Large intestine (tissue), 3 donors: ENCODE results near the gene SLC4A11. TPM values are rescaled to one million over a fixed set of nuclear protein-coding genes. Genes with fewer than 3 reads are reported as not detected.
A peak's percentile ranks its signal among the peaks of the same experiment; 100 is the strongest.

Source experiments
- DNase-seq, 2 donors: peaks; one replicate each; pipeline versions ENCODE4 v3.0.0 to v3.0.0-alpha.2; 2013
- H3K27ac ChIP-seq: one replicate; pipeline ENCODE4 v1.5.1; 2013; ENCODE audit warnings: low read length
- H3K27me3 ChIP-seq: 2 replicates; pipeline ENCODE4 v1.6.1; 2013; ENCODE audit warnings: low read length; ENCODE audit not compliant: control insufficient read depth, insufficient read depth
- H3K36me3 ChIP-seq: 2 replicates; pipeline ENCODE4 v1.6.1; 2013; ENCODE audit warnings: low read length; ENCODE audit not compliant: control insufficient read depth, insufficient read depth
- H3K4me1 ChIP-seq: one replicate; pipeline ENCODE4 v1.6.1; 2013; ENCODE audit warnings: low read length; ENCODE audit not compliant: control insufficient read depth, insufficient read depth
- H3K4me3 ChIP-seq: one replicate; pipeline ENCODE4 v1.5.1; 2013; ENCODE audit warnings: low read length
- H3K9me3 ChIP-seq: one replicate; pipeline ENCODE4 v1.6.1; 2013; ENCODE audit warnings: mild to moderate bottlenecking, low read depth, low read length, moderate library complexity; ENCODE audit not compliant: control insufficient read depth
- WGBS: methylation state at CpG from one replicate; pipeline ENCODE4 v1.1.5; 2013; ENCODE audit warnings: low lambda C conversion rate; ENCODE audit not compliant: insufficient coverage; 5-methylcytosine and 5-hydroxymethylcytosine counted together
- polyA plus RNA-seq: library from polyadenylated mRNA; unstranded; fragments of 120-200 nt; gene quantifications from one replicate; pipeline ENCODE4 v1.2.1, GENCODE V29; 2013

The SLC4A11 gene
- polyA plus RNA-seq, 1 donor = 0.36 TPM

DNA sequence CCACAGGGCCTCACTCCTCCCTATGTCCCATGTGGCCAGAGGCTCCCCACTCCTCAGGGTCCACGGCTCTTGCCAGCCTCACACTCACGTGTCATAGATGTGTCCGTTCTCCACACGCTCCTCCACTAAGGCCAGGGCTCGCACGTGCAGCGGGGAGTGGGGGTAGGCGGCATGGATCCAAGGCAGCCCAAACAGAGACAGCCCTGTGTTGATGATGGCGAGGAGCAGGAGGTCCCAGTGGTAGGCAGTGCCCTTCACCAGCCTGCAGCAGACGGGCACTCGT is 10.3 kb downstream of the SLC4A11 start:
- Histone ChIP-seq H3K36me3 (no peaks in the 10 kb centered on the region), H3K4me1 (no peaks in the 10 kb centered on the region), H3K9me3 (no peaks in the 10 kb centered on the region), H3K4me3 (no peak overlapping the region), H3K27me3 (no peaks in the 10 kb centered on the region), H3K27ac (no peak overlapping the region)
- no CpG with 5 or more reads among the region's 11 CpGs for WGBS
- no peak for DNase-seq

DNA sequence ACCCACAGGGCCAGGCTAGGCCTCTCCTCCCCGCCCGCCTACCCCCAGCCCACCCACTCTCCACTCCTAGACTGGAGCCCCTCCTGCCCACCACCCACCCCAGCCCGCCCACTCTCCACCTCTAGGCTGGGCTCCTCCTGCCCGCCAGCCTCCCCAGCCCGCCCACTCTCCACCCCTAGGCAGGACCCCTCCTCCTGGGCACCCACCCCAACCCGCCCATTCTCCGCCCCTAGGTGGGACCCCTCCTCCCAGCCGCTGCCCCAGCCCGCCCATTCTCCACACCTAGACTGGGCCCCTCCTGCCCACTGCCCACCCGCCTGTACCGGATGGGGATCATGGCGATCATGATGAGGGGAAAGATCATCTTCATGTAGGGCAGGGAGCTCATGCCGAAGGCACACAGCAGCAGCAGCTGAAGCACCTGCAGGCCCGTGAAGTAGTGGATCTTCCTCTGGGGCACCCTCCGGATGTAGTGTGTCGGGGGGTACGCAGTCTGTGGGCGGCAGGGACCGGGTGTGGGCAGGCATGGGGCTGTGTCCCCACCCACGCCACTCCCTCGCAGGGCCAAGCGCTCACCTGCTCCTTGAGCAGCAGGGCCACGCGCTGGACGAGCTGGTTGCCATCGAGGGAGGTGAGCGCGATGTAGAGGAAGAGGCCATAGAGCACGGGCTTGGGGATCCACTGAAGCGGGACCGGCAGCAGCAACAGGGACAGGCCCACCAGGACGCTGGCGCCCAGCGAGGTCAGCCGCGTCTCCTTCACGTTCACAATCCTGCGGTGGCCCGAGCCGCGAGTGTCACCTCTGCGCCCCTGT is 10.8 kb downstream of the SLC4A11 start:
- Histone ChIP-seq H3K36me3 (peaks cover 4% of the 10 kb centered on the region), H3K9me3 (no peaks in the 10 kb centered on the region), H3K27me3 (no peaks in the 10 kb centered on the region), H3K27ac (no peak overlapping the region), H3K4me3 (no peak overlapping the region), H3K4me1 (no peaks in the 10 kb centered on the region)
- DNase-seq = no peak
- WGBS = no CpG with 5 or more reads among the region's 42 CpGs

DNA sequence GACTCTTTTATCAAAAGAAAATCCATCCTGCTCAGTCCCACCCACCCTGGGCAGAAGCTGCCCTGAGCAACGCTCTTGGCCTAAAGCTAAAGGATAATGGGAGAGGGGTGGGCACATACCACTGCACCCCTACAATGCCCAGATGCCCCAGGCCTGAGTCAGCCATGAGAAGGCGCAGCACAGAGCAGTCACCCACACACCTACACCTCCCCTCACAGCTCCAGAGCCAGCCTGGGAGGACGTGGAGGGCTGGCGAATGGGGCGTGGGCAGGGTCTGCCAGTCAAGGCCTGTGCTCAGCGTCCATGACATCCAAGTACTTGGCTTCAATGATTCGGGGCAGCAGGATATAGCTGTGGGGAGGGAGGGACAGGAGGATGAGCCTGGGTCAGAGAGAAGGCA is 11.5 kb downstream of the SLC4A11 start:
- no peak overlapping the region for H3K4me3 ChIP-seq
- H3K9me3 ChIP-seq = no peaks in the 10 kb centered on the region
- no peak overlapping the region for H3K27ac ChIP-seq
- DNase-seq = no peak
- no CpG with 5 or more reads among the region's 7 CpGs for WGBS
- peaks cover 10% of the 10 kb centered on the region for H3K36me3 ChIP-seq
- H3K4me1 ChIP-seq = no peaks in the 10 kb centered on the region
- H3K27me3 ChIP-seq = no peaks in the 10 kb centered on the region

DNA sequence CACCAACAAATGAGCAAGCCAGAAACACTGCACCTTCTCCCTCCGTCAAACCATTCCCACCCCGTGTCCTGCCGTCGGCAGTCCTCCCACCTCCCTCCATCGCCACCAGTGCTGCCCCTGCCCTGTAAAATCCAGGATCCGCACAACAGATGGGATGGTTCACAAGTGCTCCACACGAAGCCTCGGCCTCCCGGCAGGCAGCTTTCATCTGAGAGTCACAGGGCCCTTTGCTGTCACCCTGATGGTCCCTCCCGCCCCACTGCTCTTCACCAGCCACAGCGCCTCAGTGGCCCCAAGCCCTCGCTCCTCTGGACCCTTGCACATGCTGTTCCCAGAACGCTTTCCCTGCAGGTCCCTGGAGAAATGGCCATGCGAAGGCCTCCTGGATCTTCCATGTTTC is 12.1 kb downstream of the SLC4A11 start:
- WGBS = no CpG with 5 or more reads among the region's 14 CpGs
- no peak for DNase-seq
- no peaks in the 10 kb centered on the region for H3K4me1 ChIP-seq
- no peaks in the 10 kb centered on the region for H3K9me3 ChIP-seq
- no peak overlapping the region for H3K27ac ChIP-seq
- no peak overlapping the region for H3K4me3 ChIP-seq
- peaks cover 16% of the 10 kb centered on the region for H3K36me3 ChIP-seq
- no peaks in the 10 kb centered on the region for H3K27me3 ChIP-seq

DNA sequence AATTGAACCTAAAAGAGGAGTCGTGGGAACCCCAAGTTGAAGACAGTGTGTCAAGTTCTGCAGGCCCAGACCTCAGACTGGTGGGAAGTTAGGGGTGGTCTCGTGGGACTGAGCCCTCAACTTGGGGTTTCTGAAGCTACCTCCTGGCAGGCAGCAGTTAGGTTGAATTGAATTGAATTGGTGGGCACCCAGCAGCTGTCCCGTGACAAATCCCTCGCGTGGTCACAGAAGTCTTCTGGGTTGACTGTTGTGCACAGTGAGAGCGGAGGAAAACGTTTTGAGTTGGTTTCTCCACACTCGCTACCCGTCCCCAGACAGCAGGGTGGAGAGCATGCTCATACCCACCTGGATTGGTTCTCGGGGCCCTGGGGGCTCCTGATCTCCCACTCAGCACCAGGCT is 12.9 kb downstream of the SLC4A11 start:
- 100% methylated on average over 3 of the region's 10 CpGs for WGBS
- Histone ChIP-seq H3K36me3 (peaks cover 22% of the 10 kb centered on the region), H3K27ac (no peak overlapping the region), H3K27me3 (no peaks in the 10 kb centered on the region), H3K4me3 (no peak overlapping the region), H3K4me1 (no peaks in the 10 kb centered on the region), H3K9me3 (no peaks in the 10 kb centered on the region)
- DNase-seq = no peak

DNA sequence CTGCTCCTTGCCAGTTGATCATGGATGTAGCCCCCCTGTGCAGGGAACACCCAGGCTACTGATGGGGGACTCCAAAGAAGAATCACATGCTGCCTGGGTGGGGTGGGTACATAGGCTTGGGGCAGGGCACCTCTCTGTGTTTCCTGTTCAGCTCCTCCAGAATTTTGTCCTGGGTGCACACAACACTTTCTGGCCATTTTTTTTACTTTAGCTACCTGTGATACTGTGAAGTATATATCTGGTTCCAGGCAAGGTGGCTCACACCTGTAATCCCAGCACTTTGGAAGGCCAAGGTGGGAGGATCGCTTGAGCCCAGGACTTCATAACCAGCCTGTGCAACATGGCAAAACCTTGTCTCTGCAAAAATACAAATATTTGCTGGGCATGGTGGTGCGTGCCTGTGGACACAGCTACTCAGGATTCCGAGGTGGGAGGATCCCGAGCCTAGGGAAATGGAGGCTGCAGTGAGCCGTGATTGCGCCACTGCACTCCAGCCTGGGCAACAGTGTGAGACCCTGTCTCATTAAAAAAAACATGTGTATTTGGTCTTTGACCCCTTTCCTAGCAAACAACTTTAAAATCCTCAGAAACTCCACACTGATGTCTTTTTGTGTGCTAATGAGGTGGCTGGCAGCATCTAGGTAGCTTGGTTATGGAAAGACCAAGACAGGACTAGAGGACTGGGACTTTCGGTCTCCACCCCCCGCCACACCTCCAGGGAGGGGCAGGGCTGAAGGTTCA is 14.1 kb downstream of the SLC4A11 start:
- Histone ChIP-seq H3K4me1 (no peaks in the 10 kb centered on the region), H3K9me3 (no peaks in the 10 kb centered on the region), H3K36me3 (peaks cover 29% of the 10 kb centered on the region), H3K27ac (no peak overlapping the region), H3K27me3 (no peaks in the 10 kb centered on the region), H3K4me3 (no peak overlapping the region)
- no CpG with 5 or more reads among the region's 8 CpGs for WGBS
- DNase-seq = peak in 1 of 2 donors; percentile 59

DNA sequence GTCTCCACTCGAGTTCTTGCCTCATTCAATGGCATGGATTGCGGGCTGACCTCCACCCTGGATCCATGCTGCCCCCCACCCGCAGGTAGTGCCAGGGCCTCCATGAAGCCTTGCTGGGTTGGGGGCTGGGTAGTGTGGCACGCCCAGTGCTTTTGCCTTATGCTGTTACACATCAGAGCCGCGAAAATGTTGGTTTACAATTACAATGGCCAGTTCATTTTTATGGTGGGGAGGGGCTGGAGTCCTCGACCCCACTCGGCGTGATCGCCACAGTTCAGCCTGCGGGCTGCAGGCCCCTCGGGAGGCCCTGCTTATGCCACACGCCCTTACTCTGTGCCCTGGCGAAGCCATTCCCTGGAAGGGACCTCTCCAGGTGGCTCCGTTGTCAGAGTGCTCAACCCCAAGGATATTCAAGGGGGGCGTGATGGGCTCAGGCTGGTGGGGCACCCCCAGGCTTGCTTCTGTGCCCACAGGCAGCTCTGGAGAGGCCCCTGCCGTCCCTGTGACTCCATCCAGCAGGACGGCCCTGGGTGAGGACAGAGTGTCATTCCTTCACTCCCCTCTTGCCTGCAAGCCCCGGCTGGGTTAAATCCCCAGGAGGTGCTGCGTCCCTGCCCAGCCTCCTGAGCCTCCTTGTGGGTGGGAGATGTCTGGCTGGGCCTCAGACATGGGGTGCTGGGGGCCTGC is 14.9 kb downstream of the SLC4A11 start:
- DNase-seq = no peak
- H3K36me3 ChIP-seq = peaks cover 32% of the 10 kb centered on the region
- no peaks in the 10 kb centered on the region for H3K4me1 ChIP-seq
- no CpG with 5 or more reads among the region's 20 CpGs for WGBS
- H3K9me3 ChIP-seq = no peaks in the 10 kb centered on the region
- no peak overlapping the region for H3K27ac ChIP-seq
- H3K27me3 ChIP-seq = no peaks in the 10 kb centered on the region
- H3K4me3 ChIP-seq = no peak overlapping the region

DNA sequence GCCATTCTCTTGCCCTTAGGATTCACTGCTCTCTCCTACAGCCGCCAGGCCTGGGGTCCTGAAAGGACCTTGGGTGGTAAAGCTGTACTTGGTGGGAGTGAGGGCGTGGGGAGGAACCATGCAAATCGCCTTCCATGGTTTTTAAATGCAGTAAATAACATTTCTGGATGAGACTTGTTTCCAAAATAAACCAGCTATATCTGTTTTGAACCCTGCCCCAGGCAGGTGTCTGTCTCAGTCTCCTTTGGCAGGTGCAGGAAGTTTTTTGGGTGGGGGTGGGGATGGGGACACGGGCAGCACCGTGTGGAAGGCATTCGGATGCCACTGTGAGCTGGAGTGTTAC is 15.4 kb downstream of the SLC4A11 start:
- H3K27ac ChIP-seq = no peak overlapping the region
- no peaks in the 10 kb centered on the region for H3K4me1 ChIP-seq
- no CpG with 5 or more reads among the region's 6 CpGs for WGBS
- H3K9me3 ChIP-seq = no peaks in the 10 kb centered on the region
- H3K27me3 ChIP-seq = no peaks in the 10 kb centered on the region
- no peak for DNase-seq
- peaks cover 32% of the 10 kb centered on the region for H3K36me3 ChIP-seq
- no peak overlapping the region for H3K4me3 ChIP-seq

DNA sequence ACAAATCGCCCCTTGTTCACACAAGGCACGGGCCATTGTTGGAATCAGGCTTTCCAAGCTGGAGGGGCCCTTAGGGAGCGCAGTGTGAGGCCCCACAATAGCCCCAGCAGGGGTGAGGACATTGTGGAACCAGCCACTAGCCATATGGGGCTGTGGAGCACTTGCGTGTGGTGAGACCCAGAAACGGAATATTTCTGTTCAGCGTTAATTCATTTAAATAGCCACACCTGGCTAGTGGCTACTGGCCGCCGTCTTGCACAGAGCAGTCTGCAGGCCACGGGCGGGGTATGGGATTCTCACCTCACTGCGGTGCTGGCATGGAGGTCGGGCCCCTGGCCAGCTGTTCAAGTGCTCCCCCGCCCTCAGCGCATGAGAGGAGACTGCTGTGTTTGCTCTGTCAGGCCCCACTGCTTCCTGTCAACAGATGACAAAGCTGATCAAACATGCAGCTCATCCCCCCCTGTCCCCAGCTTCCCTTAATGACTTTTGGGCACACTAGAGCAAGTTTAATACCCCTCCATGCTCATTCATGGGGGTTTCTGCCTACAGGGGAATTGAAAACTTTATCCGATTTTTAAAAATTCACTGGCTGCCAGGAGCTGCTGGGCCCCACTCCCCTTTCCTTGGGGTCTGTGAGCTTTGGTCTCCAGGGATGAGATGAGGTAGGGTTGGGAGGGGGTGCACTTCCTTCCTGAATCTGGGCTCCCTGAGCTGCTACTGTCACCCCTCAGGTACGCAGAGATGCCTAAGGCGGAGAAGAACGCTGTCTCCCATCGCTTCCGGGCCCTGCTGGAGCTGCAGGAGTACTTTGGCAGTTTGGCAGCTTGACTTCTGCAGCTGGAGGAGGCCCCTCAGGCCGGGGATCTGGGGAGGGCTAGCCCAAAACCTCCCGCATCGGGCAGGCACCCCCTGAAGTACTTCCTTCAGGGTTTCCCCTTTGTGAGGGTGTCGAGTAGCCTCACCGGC is 16.1 kb downstream of the SLC4A11 start:
- no peaks in the 10 kb centered on the region for H3K9me3 ChIP-seq
- no peak overlapping the region for H3K27ac ChIP-seq
- H3K27me3 ChIP-seq = no peaks in the 10 kb centered on the region
- H3K4me3 ChIP-seq = no peak overlapping the region
- peak in 1 of 2 donors; percentile 35 for DNase-seq
- H3K36me3 ChIP-seq = peaks cover 32% of the 10 kb centered on the region
- no CpG with 5 or more reads among the region's 25 CpGs for WGBS
- no peaks in the 10 kb centered on the region for H3K4me1 ChIP-seq
